CD4-positive, alpha-beta T cell (primary cell): ENCODE results near the gene NUDT16L1. TPM values are rescaled to one million over a fixed set of nuclear protein-coding genes. Genes with fewer than 3 reads are reported as not detected.

Experiments
- ATAC-seq: fragments of 200-7000 bp; cut with Tn5 transposase; one replicate; pipeline ENCODE4 v1.10.0; 2022; ENCODE audit warnings: mild to moderate bottlenecking; ENCODE audit not compliant: poor library complexity
- CTCF ChIA-PET: fragments of 350-600 bp; sonication (Branson Sonifier 250); formaldehyde crosslinking; loops from one replicate; lab custom pipeline; 2021; ENCODE audit warnings: antibody characterized with exemption, inconsistent platforms; lab: Charles Lee
- POLR2A ChIA-PET: fragments of 350-600 bp; sonication (Branson Sonifier 250); formaldehyde crosslinking; loops from one replicate; lab custom pipeline; 2021; ENCODE audit warnings: antibody characterized with exemption, inconsistent platforms; lab: Charles Lee
- DNase-seq, 14 experiments: peaks; one replicate each; pipeline ENCODE4 v3.0.0-alpha.2; 2013 to 2020; ENCODE audit warnings: mixed read lengths in 2 of 14
- H3K27ac ChIP-seq, 2 donors: one replicate each; pipeline versions ENCODE4 v1.5.1 to v1.7.0; 2013; ENCODE audit warnings: low read length in 2 of 2, low read depth in 1 of 2, mild to moderate bottlenecking in 1 of 2
- H3K27me3 ChIP-seq, 2 experiments: 1 replicate in 1 of 2; 2 replicates in 1 of 2; pipeline versions ENCODE4 v1.6.1 to v1.7.0; 2013; ENCODE audit warnings: low read length in 2 of 2, control low read depth in 1 of 2, mild to moderate bottlenecking in 1 of 2, moderate library complexity in 1 of 2; ENCODE audit not compliant: insufficient read depth in 2 of 2, control insufficient read depth in 1 of 2
- H3K36me3 ChIP-seq: one replicate; pipeline ENCODE4 v1.6.1; 2013; ENCODE audit warnings: low read length, control low read depth; ENCODE audit not compliant: insufficient read depth
- H3K4me1 ChIP-seq: one replicate; pipeline ENCODE4 v1.6.1; 2013; ENCODE audit warnings: low read length, control low read depth; ENCODE audit not compliant: insufficient read depth
- H3K4me3 ChIP-seq: one replicate; pipeline ENCODE4 v1.5.1; 2013; ENCODE audit warnings: mild to moderate bottlenecking, low read length, moderate library complexity
- H3K9me3 ChIP-seq, 2 experiments: 1 replicate in 1 of 2; 2 replicates in 1 of 2; pipeline versions ENCODE4 v1.6.1 to v1.7.0; 2013; ENCODE audit warnings: low read length in 2 of 2, mild to moderate bottlenecking in 2 of 2, control low read depth in 1 of 2, moderate library complexity in 1 of 2; ENCODE audit not compliant: control insufficient read depth in 1 of 2, insufficient read depth in 1 of 2
- H3K27ac Mint-ChIP-seq: one replicate; pipeline ENCODE4 v1.8.0; 2020; ENCODE audit warnings: mixed read lengths
- H3K27me3 Mint-ChIP-seq: one replicate; pipeline ENCODE4 v1.8.0; 2021; ENCODE audit warnings: mixed read lengths
- H3K36me3 Mint-ChIP-seq: one replicate; pipeline ENCODE4 v1.8.0; 2021; ENCODE audit warnings: low read depth, mixed read lengths
- H3K4me1 Mint-ChIP-seq: one replicate; pipeline ENCODE4 v1.8.0; 2021; ENCODE audit warnings: low read depth, mixed read lengths
- H3K4me3 Mint-ChIP-seq: one replicate; pipeline ENCODE4 v1.8.0; 2020; ENCODE audit warnings: mild to moderate bottlenecking, mixed read lengths
- H3K9me3 Mint-ChIP-seq: one replicate; pipeline ENCODE4 v1.8.0; 2020; ENCODE audit warnings: mixed read lengths
- intact Hi-C, 2 experiments: fragments of 100-400 bp; cut with DNase I in 1 of 2; cut with micrococcal nuclease in 1 of 2; formaldehyde crosslinking; loops; one replicate each; pipeline versions ENCODE4 v1.15.1 to v1.9.0; 2023 to 2025; cut with DNase I, micrococcal nuclease
- total RNA-seq, 174 experiments: library from RNA in 2 of 174; stranded (reverse) in 2 of 174; gene quantifications; one replicate each; pipeline ENCODE4 v1.2.3 and lab custom pipeline; 2021 to 2026
- TF ChIP-seq, protein P1 (sequence below): fragments of 200-600 bp; IDR thresholded peaks from one replicate; pipeline ENCODE4 v1.8.0; 2022; ENCODE audit warnings: antibody characterized with exemption, mild to moderate bottlenecking

NUDT16L1 gene
- total RNA-seq, 2 experiments from 2014 or later: 75.2 to 78.9 TPM

GRCh38 chr16:4660454-4661007 is 32.8 kb upstream of the NUDT16L1 start:
- POLR2A ChIA-PET: interaction anchor here (0.7 to 2.8 kb wide), 10 partner anchors 16 to 388 kb away, joined by 3 to 15 read pairs (median 4); partner anchors contain the start of genes ANKS3, DNAAF8, MGRN1 and NUDT16L1
- H3K27ac ChIP-seq: peak overlapping the region; percentile 43 to 76

GRCh38 chr16:4661661-4662060 is 31.7 kb upstream of the NUDT16L1 start:
- no peaks in the 10 kb centered on the region for H3K9me3 Mint-ChIP-seq
- TF ChIP-seq, protein P1, sequence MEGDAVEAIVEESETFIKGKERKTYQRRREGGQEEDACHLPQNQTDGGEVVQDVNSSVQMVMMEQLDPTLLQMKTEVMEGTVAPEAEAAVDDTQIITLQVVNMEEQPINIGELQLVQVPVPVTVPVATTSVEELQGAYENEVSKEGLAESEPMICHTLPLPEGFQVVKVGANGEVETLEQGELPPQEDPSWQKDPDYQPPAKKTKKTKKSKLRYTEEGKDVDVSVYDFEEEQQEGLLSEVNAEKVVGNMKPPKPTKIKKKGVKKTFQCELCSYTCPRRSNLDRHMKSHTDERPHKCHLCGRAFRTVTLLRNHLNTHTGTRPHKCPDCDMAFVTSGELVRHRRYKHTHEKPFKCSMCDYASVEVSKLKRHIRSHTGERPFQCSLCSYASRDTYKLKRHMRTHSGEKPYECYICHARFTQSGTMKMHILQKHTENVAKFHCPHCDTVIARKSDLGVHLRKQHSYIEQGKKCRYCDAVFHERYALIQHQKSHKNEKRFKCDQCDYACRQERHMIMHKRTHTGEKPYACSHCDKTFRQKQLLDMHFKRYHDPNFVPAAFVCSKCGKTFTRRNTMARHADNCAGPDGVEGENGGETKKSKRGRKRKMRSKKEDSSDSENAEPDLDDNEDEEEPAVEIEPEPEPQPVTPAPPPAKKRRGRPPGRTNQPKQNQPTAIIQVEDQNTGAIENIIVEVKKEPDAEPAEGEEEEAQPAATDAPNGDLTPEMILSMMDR: no peak
- no peaks in the 10 kb centered on the region for H3K27me3 ChIP-seq
- H3K4me3 ChIP-seq: no peak overlapping the region
- intact Hi-C loops: no loop called here
- peaks cover 19% of the 10 kb centered on the region for H3K36me3 ChIP-seq
- peak overlapping the region in 1 of 2 donors; percentile 76 for H3K27ac ChIP-seq
- H3K27ac Mint-ChIP-seq: peak overlapping the region; percentile 95
- no peaks in the 10 kb centered on the region for H3K9me3 ChIP-seq
- H3K4me1 Mint-ChIP-seq: peaks cover 65% of the 10 kb centered on the region
- no peak for ATAC-seq
- POLR2A ChIA-PET: interaction anchor here (1.2 to 2.8 kb wide), 5 partner anchors 12 to 73 kb away, joined by 4 to 15 read pairs (median 5); partner anchors contain the start of genes ANKS3, DNAAF8, MGRN1 and NUDT16L1
- peaks cover 21% of the 10 kb centered on the region for H3K36me3 Mint-ChIP-seq
- DNase-seq: peak in 1 of 14 experiments; percentile 35
- CTCF ChIA-PET: interaction anchor here (1.0 to 1.7 kb wide), 2 partner anchors 11 to 37 kb away, joined by 3 to 6 read pairs; partner anchors contain the start of gene MGRN1
- peak overlapping the region; percentile 58 for H3K4me3 Mint-ChIP-seq
- H3K4me1 ChIP-seq: peaks cover 79% of the 10 kb centered on the region
- no peaks in the 10 kb centered on the region for H3K27me3 Mint-ChIP-seq

More at GRCh38 chr16:4660454-4661007, 32.8 kb upstream of the NUDT16L1 start:
- Histone ChIP-seq H3K36me3 (peaks cover 27% of the 10 kb centered on the region), H3K4me3 (peak overlapping the region; percentile 9), H3K9me3 (no peaks in the 10 kb centered on the region), H3K27me3 (no peaks in the 10 kb centered on the region), H3K4me1 (peaks cover 68% of the 10 kb centered on the region)
- Mint-ChIP-seq H3K4me1 (peaks cover 65% of the 10 kb centered on the region), H3K27ac (peak overlapping the region; percentile 95), H3K36me3 (peaks cover 28% of the 10 kb centered on the region), H3K4me3 (peak overlapping the region; percentile 50), H3K9me3 (no peaks in the 10 kb centered on the region), H3K27me3 (no peaks in the 10 kb centered on the region)
- CTCF ChIA-PET: interaction anchor here (1.0 to 1.7 kb wide), 2 partner anchors 10 to 36 kb away, joined by 3 to 6 read pairs; partner anchors contain the start of gene MGRN1
- ATAC-seq: peak; percentile 65
- DNase-seq: peak; percentile 29 to 91 (median 59)
- TF ChIP-seq, protein P1: no peak
- intact Hi-C loops: no loop called here

DNA sequence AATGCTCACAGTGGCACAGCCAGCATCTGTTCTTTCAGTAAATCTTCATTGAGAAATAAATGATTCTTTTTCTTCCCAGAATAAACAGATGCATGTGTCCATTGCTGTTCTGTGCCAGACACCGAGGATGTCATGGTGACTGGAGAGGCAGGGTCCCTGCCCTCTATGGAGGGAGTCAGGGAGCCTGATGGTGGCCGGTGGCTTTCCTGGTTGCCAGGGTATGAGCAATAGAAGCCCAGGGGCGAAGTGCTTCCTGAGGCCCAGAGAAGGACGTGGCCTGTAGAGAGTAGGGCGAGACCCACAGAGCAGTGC is 29.9 kb upstream of the NUDT16L1 start:
- ChIA-PET CTCF (interaction anchor here (0.6 kb wide), 1 partner anchor 23 kb away, joined by 3 read pairs; no protein-coding TSS in a partner anchor), POLR2A (interaction anchor here (1.5 to 2.3 kb wide), 2 partner anchors 30 to 47 kb away, joined by 4 to 12 read pairs; partner anchors contain the start of gene NUDT16L1)
- H3K9me3 ChIP-seq: no peaks in the 10 kb centered on the region
- peak overlapping the region; percentile 95 for H3K27ac Mint-ChIP-seq
- H3K27ac ChIP-seq: peak overlapping the region; percentile 66 to 76
- intact Hi-C loops: no loop called here
- no peaks in the 10 kb centered on the region for H3K27me3 Mint-ChIP-seq
- H3K36me3 Mint-ChIP-seq: peaks cover 21% of the 10 kb centered on the region
- H3K27me3 ChIP-seq: no peaks in the 10 kb centered on the region
- no peak overlapping the region for H3K4me3 ChIP-seq
- H3K36me3 ChIP-seq: peaks cover 23% of the 10 kb centered on the region
- TF ChIP-seq, protein P1: no peak
- ATAC-seq (no peak), DNase-seq (no peak)
- peaks cover 65% of the 10 kb centered on the region for H3K4me1 Mint-ChIP-seq
- H3K9me3 Mint-ChIP-seq: no peaks in the 10 kb centered on the region
- H3K4me3 Mint-ChIP-seq: peak overlapping the region; percentile 65
- H3K4me1 ChIP-seq: peaks cover 87% of the 10 kb centered on the region
